ENCODE data around the gene FGF22. TPM values are rescaled to one million over a fixed set of nuclear protein-coding genes. Genes with fewer than 3 reads are reported as not detected.
"Not testable (repeated sequence)": the region's sequence is repeated elsewhere in the genome, so short reads cannot be mapped to it uniquely, and the experiment has no call there.

The FGF22 gene
- total RNA-seq, 1 donor from 2014 or later: not detected

DNA sequence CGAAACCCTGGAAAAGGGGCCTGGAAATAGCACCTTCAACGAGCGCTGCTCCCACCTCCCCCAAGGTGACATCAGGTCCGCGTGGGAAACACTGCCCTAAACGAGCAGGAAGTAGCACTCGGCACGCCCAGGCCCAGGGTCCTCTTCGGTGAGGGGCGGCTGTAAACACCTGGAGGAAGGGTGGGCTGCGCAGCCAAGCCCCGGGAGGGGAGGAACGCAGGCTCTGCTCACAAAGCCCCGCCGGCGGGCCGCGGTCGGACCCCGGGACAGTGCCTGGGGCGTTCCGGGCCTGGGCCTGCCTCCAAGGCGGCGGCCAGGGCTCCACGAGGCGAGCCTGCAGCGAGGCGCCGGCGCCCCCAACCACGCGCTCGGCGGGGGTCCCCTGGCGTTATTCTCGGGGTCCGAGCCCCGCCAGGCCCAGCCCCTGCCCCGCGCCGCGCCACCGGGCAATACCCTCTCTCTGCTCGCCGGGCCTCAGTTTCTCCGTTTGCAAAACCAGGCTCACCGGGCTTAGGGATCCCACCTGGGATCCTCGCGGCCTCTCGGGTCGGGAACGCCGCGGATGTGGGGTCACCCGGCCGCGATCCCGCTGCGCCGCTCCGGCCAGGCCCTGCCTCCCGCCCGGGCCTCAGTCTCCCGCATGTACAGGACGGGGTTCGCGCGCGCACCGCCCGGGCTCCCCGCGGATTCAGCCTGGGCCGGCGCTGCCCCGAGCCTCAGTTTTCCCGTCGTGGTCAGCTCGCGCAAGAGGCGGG is 22.7 kb downstream of the FGF22 start:
- Histone ChIP-seq H3K4me3 (ENCODE audit: low read depth, low read length) (peak overlapping the region; percentile 93), H3K27me3 (ENCODE audit: control insufficient read depth, insufficient read depth, low read length) (no peaks in the 10 kb centered on the region), H3K36me3 (ENCODE audit: control insufficient read depth, insufficient read depth, low read length) (peaks cover 8% of the 10 kb centered on the region)
- FAIRE-seq (no peak), DNase-seq (ENCODE audit: low read depth) (peak; percentile 47)
- TF ChIP-seq, protein P1, sequence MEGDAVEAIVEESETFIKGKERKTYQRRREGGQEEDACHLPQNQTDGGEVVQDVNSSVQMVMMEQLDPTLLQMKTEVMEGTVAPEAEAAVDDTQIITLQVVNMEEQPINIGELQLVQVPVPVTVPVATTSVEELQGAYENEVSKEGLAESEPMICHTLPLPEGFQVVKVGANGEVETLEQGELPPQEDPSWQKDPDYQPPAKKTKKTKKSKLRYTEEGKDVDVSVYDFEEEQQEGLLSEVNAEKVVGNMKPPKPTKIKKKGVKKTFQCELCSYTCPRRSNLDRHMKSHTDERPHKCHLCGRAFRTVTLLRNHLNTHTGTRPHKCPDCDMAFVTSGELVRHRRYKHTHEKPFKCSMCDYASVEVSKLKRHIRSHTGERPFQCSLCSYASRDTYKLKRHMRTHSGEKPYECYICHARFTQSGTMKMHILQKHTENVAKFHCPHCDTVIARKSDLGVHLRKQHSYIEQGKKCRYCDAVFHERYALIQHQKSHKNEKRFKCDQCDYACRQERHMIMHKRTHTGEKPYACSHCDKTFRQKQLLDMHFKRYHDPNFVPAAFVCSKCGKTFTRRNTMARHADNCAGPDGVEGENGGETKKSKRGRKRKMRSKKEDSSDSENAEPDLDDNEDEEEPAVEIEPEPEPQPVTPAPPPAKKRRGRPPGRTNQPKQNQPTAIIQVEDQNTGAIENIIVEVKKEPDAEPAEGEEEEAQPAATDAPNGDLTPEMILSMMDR (IDR thresholded peaks at IDR 0.05; ENCODE audit: insufficient read depth, low read length, severe bottlenecking): no peak

DNA sequence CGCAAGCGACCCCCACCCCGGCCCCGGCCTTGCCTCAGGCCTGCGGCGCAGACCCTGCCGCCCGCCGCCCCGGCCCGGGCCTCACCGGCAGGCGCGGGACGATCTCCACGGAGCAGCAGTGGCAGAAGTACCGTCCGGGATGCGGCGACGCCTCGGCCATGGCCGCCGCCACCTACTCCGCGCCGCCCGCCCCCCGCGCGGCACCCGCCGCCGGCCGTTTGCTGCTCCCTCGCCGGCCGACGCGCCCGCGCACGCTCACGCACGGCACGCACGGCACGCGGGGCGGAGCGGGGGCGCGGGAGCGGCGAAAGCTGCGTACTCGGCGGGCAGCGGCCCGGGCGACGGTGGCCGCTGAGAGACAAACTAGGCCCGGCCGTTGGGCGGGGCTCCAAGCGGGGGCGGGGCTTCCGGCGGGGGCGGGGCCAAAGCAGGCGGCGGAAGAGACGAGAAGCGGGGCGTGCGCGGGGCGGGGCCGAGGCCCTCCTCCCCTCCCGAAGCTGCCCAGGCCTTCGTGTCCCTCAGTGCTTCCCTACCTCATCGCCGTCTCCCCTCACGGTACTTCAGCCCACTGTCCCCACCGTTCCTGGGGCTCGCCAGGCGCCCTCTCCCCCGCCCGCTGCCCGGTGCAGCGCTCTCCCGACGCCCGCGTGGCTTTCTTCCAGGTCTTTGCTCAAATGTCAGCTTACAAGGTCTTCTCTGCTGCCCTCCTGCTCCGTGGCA is 23.4 kb downstream of the FGF22 start, which contains the start of gene RNF126:
TSS of gene RNF126 (minus strand) at position 253 of the 720 bp plus-strand sequence. CDS start at position 160, 93 bp downstream.
- peak within 1 kb of the TSS; percentile 93 for H3K4me3 ChIP-seq (ENCODE audit: low read depth, low read length)
- DNase-seq (ENCODE audit: low read depth): peak; percentile 54
- no peak for FAIRE-seq
- H3K27me3 ChIP-seq (ENCODE audit: control insufficient read depth, insufficient read depth, low read length): no peaks in the 10 kb centered on the region
- peaks cover 8% of the 10 kb centered on the region for H3K36me3 ChIP-seq (ENCODE audit: control insufficient read depth, insufficient read depth, low read length)
- TF ChIP-seq, protein P1 (IDR thresholded peaks at IDR 0.05; ENCODE audit: insufficient read depth, low read length, severe bottlenecking): no peak

DNA sequence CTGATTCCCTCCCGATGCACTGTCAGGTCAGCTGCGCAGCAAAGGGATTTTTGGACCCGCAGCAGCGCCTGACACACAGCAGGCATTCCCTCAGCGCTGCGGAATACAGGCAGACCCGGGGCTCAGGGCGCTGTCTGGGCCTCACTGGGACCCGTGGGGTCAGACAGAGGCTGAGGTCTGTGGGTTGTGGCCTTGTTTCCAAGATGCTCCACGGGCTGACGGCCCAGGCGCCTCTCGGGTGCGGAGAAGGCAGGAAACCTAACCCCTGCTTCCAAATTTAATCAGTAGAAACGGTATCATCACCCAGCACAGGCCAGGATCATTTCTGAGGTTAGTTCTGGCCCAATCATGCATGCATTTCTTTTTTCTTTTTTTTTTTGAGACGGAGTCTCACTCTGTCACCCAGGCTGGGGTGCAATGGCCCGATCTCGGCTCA is 24.0 kb downstream of the FGF22 start:
- TF ChIP-seq, protein P1 (IDR thresholded peaks at IDR 0.05; ENCODE audit: insufficient read depth, low read length, severe bottlenecking): no peak
- Histone ChIP-seq H3K4me3 (ENCODE audit: low read depth, low read length) (peak overlapping the region; percentile 50), H3K27me3 (ENCODE audit: control insufficient read depth, insufficient read depth, low read length) (no peaks in the 10 kb centered on the region), H3K36me3 (ENCODE audit: control insufficient read depth, insufficient read depth, low read length) (peaks cover 3% of the 10 kb centered on the region)
- DNase-seq (ENCODE audit: low read depth) (no peak), FAIRE-seq (no peak)

DNA sequence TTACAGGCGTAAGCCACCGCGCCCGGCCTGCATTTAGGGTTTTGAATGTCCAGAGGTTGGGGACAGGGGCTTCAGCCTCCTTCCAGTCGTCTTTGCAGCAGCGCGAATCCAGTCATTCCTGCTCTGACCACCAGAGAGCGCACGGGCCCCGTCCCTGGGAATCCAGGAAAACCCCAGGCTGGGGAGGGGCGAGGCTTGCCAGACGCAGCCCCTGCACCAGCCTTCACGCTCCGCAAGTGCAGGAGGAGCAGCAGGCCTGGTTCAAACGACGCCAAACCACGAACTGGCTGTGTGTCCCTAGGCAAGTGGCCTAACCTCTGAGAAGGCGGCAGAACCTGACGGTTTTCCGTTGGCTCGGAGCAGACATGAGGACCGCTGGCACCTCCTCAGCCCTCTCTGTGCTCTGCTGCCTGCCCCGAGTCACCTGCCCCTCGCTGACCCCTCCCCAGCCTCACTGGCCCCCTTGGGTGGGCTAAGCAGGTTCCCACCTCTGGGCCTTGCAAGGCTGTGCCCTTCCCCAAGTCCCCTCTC is 25.3 kb downstream of the FGF22 start:
- FAIRE-seq (no peak), DNase-seq (ENCODE audit: low read depth) (peak; percentile 41)
- no peak overlapping the region for H3K4me3 ChIP-seq (ENCODE audit: low read depth, low read length)
- TF ChIP-seq, protein P1 (IDR thresholded peaks at IDR 0.05; ENCODE audit: insufficient read depth, low read length, severe bottlenecking): peak; percentile 95
- peaks cover 2% of the 10 kb centered on the region for H3K36me3 ChIP-seq (ENCODE audit: control insufficient read depth, insufficient read depth, low read length)
- H3K27me3 ChIP-seq (ENCODE audit: control insufficient read depth, insufficient read depth, low read length): no peaks in the 10 kb centered on the region

DNA sequence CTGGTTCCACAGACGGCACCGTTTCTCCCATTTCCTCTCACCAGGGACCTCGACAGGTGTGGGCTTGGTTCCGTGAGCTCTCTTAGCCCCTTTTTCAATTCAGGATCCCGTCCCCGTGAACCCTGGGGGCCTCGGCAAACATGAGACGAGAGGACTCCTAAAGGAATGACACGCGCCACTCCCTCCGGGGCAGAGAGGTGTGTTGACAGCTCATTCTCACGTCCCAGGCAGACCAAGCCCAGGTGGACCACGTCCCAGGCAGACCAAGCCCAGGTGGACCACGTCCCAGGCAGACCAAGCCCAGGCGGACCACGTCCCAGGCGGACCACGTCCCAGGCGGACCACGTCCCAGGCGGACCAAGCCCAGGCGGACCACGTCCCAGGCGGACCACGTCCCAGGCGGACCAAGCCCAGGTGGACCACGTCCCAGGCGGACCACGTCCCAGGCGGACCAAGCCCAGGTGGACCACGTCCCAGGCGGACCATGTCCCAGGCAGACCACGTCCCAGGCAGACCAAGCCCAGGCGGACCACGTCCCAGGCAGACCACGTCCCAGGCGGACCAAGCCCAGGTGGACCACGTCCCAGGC is 27.4 kb downstream of the FGF22 start:
- H3K27me3 ChIP-seq (ENCODE audit: control insufficient read depth, insufficient read depth, low read length); H3K36me3 ChIP-seq (ENCODE audit: control insufficient read depth, insufficient read depth, low read length); H3K4me3 ChIP-seq (ENCODE audit: low read depth, low read length); FAIRE-seq; DNase-seq (ENCODE audit: low read depth): not testable (repeated sequence)

DNA sequence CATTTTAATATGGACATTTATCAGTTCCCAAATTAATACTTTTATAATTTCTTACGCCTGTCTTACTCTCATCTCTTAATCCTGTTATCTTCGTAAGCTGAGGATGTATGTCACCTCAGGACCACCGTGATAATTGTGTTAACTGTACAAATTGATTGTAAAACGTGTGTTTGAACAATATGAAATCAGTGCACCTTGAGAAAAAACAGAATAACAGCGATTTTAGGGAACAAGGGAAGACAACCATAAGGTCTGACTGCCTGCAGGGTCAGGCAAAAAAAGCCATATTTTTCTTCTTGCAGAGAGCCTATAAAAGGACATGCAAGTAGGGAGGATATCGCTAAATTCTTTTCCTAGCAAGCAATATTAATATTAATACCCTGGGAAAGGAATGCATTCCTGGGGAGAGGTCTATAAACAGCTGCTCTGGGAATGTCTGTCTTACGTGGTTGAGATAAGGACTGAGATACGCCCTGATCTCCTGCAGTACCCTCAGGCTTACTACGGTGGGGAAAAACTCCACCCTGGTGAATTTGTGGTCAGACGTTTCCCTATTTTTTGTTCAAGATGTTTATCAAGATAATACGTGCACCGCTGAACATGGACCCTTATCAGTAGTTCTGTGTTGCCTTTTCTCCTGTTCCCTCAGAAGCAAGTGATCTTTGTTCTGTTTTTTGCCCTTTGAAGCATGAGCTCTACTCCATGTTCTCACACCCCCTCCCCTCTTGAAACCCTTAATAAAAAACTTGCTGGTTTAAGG is 29.2 kb downstream of the FGF22 start:
- FAIRE-seq: not testable (repeated sequence)

More for the DNA sequence above, 29.2 kb downstream of the FGF22 start:
- H3K4me3 ChIP-seq (ENCODE audit: low read depth, low read length); H3K36me3 ChIP-seq (ENCODE audit: control insufficient read depth, insufficient read depth, low read length); H3K27me3 ChIP-seq (ENCODE audit: control insufficient read depth, insufficient read depth, low read length); DNase-seq (ENCODE audit: low read depth): not testable (repeated sequence)
